Stimulated activated CD4-positive, alpha-beta T cell treated with anti-CD3 and anti-CD28 coated beads, Interleukin-1b, Interleukin-23, amount 100 ng/mL, for 24 hours (primary cell): ENCODE results near the gene E2F3.
"Not testable (repeated sequence)": the region's sequence is repeated elsewhere in the genome, so short reads cannot be mapped to it uniquely, and the experiment has no call there.

ENCODE experiments used
- DNase-seq, 4 experiments: peaks; one replicate each; pipeline ENCODE4 v3.0.0-alpha.2; 2020; ENCODE audit warnings: low read depth in 4 of 4, low spot score in 1 of 4

The E2F3 gene

DNA sequence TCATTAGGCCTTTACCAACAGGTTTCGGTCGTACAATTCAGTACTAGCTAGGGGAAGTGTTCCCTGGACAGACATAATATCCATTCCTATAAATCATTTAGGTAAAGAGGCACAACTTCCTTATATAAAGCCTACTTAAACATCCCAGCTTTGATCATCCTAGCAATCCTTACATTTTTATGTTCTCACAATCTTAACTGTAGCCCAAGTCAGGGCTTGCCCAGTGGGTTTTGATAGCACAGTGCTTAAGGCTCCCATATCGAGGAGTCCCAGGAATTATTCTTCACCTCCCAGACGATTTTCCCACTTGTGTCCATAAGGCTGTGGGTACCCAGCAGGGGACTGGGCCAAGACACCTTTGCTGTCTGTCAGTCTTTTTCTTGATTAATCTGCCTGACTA lies 63.2 kb downstream of the E2F3 start:
- DNase-seq, result no peak

DNA sequence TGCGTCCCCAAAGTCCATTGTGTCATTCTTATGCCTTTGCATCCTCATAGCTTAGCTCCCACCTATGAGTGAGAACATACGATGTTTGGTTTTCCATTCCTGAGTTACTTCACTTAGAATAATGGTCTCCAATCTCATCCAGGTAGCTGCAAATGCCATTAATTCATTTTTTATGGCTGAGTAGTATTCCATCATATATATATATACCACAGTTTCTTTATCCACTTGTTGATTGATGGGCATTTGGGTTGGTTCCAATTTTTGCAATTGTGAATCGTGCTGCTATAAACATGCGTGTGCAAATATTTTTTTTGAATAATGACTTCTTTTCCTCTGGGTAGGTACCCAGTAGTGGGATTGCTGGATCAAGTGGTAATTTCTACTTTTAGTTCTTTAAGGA lies 63.9 kb downstream of the E2F3 start:
- not testable (repeated sequence) for DNase-seq

DNA sequence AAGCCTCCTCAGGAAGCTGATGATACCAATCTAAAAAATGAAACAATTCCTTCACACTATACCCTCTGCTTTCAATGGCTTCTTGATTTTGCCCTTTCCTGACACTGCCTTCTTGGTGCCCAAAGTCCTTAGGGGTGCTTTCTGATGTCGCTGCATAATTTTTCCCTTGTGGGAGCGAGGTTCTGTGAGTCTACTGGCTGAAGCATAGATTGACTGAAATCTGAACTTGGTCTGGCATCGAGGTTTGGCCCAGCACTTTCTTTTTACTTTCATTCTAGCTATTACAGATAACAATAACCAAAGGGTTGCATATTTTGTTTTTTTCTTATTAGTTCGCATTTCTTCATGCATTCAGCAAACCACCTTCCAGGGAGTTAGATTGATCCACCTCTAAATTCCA lies 65.8 kb downstream of the E2F3 start:
- DNase-seq, result no peak

DNA sequence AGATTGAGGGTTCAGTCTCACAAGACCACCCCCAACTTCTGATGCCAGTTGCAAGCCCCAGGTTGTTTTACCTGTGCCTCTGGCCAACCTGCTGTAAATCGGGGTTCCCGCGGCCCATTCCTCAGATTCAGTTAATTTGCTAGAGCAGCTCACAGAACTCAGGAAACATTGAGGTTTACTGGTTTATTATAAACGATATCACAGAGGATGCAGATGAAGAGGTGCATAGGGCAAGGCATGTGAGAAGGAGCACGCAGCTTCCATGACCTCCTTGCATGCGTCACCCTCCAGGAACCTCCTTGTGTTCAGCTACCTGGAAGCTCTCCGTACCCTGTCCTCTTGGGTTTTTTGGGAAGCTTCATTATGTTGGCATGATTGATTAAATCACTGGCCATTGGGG lies 66.5 kb downstream of the E2F3 start:
- DNase-seq, result no peak

DNA sequence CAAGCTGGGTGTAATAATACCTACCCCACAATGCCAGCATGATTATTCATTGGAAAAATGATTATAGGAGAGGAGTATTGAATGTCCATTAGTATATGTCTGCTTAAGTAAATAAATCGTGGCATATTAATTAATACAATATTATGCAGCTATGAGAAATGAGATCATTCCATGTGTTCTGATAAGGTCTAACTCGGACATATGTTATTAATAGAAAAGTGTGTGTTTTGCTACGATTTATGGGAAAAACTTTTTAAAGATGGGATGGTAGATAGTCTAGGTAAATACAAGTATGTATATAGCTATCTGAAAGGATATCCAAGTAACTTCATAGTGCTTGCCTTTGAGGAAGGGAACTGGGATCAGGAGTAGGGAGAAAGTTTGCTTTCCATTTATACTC lies 71.1 kb downstream of the E2F3 start:
- no peak for DNase-seq

DNA sequence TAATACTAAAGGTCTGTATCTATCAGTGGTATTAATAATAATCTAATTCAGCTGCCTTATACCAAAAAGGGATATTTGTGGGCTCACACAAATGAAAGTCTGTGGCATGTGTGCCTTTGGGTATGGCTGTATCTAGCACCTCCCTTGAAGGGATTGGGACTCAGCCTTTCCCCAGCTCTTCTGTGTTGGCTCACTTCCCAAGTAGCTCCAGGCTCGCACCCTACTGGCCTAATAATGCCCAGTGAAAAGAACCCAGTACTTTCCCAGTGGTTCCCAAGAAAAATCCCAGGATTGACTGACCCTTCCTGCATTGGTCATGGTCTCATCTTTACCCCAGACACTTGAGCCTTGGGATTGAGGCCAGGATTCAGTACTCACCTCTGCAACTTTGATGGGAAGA lies 71.8 kb downstream of the E2F3 start:
- no peak for DNase-seq

DNA sequence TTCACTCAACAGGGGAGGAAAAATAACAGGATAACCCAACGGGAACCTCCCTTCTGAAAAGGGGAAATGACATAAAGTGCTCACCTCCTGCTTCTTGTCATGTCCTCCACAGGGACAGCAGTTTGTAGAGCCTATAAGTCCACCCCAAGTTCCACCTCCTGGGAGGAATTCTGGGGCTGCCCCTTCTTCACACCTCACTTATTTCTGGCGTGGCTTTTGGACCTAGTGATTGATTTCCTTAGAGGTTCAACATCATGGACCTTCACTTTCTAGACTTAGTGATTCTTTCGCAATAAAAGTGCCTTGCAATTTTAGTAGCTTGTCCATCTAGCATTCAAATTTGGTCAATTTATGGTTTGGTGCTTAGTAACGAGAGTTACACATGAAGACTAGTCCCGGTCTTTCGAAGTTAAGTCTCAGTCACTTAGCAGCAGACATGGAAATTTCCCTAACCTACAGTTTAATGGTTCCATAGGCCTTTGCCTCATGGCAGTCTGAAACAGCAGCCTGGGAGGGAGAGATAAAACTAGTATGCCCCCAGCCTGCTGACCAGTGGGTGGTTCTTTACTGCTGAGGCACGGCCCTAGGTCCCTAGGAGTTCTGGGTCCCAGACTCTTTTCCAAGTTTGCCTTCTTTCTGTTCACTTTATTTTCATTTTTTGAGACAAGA lies 73.3 kb downstream of the E2F3 start:
- no peak for DNase-seq

DNA sequence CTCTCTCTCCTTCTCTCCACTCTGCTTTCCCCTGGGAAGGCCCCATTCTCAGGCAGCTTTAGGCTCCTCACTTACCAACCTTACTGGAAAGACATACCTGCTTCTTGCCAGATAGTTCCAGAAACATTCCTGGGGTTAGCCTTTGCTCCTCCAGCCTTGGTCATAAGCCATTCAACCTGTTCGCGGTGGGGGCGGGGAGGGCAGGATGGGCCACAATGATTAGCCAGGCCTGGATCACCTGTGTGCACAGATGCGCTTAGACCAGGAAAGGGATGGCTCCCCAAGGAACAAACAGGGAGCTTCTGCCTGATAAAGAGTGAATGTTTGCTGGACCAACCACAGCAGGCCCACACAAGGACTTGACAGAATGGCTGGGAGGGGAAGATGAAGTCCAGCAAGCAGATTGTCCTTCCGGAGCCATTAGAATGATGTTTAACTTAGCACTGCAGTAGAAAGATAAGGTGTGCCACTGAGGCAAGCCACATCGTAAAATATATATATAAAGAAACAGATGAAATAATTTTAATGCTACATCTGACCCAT lies 74.9 kb downstream of the E2F3 start:
- DNase-seq, result no peak

DNA sequence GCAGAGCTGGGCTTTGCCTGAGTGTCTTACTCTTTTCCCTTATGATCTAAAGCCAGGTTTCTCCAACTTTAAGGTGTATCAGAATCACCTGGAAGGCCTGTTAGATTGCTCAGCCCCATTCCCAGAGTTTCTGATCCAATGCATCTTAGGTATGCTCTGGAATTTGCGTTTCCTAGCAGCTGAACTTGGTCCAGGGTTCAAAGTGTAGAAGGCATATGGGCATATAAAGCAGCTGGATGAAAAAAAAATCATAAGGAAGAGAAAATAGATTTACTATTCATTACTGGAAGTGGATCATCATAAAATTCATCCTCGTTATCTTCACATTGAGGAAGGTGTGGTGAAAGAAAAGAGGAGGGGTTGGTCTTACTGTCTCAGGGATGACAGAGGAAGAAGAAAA lies 75.8 kb downstream of the E2F3 start:
- no peak for DNase-seq

DNA sequence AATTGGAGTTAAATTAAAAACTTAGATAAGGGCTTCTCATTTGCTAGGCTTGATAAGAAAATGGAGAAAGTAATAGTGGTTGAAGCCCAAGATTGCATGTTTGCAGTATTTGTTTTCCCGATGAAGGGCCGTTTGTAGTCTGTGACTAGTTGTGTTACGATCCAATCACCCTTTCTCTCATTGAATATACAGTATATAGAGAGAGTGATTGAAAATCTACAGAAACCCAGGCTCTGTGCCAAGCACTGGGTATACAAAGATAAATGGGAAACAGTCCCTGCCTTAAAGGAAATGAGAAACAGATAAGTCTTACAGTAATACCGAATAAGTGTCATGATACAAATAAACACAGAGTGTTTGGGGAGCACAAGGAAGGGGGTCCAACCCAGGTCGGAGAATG lies 77.4 kb downstream of the E2F3 start:
- DNase-seq, result no peak

DNA sequence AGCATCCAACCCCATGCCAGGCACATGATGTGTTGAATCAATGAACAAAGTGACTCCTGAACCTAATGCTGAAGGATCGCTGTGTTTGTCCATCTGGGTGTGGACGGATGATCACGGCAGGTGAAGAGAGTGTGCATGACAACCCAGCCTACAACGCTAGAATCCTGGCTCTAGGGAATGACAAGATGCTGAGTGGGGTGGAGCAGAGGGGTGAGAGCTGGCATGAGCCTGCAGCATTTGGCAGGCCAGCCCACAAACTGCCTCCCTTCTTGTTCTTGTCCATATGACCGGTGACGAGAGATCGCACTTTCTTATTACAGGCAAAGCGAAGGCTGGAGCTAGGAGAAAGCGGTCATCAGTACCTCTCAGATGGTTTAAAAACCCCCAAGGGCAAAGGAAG lies 77.8 kb downstream of the E2F3 start:
- no peak for DNase-seq

DNA sequence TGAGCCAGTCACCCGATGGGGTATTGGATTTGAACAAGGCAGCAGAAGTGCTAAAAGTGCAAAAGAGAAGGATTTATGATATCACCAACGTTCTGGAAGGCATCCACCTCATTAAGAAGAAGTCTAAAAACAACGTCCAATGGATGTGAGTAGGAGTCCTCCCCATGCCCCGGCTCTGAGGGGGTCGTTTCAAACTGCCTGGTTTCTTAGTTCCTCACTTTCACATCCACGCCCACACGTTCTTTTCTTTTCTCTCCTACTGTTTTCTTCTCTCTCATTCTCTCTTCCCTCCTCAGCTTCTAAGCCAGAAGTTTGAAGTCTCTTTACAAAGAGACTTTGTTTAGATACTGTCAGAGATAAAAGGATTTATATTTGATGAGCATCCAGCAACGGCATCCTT lies 79.6 kb downstream of the E2F3 start:
- no peak for DNase-seq

DNA sequence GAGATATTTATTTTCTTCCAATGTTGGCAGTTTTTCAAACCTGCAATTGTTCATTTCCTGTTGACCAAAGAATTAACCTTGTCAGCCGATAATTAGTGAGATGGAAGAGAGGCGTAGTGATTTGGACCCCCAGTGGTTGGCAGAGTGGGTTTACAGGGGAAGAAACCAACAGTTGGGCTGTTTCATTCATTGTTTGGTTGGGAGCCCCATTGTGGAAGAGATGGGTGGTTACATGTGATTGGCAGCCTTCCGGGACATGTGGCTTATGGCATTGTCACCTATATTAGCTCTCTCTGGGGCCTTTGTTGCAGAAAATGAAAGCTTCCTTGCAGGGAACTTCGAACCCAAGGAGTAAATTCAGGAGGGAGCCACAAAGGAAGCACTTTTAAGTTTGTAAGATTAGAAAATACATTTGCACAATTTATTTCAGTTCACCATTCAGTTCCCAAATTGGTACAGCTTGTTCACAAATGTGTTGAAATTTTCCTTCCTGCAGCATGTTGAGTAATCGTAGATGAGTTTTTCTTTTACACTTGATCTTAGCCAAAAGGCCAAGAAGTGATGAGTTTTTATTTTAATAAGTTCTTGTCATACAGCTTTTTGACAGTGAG lies 82.3 kb downstream of the E2F3 start:
- DNase-seq, result no peak

DNA sequence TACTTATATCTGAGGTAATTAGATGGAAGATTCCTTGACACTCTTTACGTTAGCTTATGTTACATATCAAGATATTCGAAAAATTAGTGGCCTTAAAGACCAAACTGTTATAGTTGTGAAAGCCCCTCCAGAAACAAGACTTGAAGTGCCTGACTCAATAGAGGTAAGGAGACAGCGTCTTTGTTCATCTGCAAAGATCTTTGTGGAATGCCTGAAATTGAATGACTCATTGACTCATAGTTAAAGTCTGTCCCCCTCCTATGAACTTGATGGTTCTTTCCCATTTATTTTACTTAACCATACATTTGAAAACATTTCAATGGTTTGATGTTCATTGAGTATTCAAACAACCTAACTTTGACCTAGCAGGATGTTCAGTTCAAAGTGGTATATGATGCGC lies 85.0 kb downstream of the E2F3 start:
- DNase-seq, result no peak

DNA sequence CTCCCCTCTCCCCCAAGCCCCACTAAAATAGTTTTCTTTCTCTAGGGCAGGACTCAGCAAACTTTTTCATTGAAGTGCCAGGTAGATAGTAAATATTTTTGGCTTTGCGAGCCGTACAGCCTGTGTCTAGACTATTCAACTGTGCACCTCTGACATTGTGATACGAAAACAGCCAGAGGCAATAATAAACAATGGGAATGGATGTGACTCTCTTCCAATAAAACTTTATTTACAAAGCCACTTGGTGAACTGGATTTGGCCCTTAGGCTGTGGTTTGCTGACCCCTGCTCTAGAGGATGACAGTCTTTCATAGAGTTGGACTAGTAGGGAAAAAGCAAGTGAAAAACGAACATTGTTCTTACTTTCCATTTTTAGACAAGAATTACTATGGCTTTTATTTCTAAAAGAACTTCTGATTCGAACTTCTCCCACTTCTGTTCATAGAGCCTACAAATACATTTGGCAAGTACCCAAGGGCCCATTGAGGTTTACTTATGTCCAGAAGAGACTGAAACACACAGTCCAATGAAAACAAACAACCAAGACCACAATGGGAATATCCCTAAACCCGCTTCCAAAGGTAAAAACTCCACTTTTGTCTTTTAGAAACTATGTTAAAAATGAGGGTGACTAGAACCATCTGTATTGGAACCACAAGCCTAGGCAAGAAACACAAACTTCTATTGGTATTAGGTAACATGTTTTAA lies 86.1 kb downstream of the E2F3 start:
- no peak for DNase-seq

DNA sequence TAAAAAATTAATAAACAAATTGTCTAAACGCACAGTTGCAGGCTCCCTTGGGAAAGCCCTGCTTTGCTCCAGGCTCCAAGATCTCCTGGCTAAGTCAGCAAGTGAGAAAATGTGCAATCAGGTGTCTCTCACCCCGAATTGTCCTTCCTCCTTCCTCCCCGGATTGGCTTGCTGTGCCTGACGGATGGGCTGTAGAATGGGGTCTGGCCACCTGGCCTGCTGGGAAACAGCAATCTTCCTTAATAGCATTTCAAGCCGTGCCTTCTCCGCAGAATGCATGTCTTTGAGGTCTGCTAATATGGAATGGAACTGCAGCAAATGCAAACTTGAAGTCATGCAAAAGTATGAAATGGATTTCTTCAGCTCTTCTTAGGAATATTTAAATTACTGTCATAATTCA lies 88.9 kb downstream of the E2F3 start:
- no peak for DNase-seq

DNA sequence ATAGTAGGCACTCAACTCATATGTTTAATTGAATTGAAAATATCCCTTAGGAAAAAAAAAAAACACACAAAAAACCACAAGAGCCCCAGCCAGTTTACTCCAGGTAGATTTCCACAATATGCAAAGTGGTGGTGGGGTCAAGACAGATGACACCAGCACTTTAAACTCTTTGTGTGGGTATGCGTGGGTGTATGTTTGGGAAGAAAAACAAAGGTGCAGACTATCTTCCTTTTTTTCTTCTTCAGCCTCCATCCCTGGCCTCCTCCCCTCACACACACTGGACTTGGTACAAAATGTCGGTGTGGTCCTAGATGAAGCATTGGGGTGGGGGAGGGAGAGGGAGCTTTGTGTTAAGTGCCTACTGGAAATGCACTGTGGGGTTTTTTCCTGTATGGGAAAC lies 90.4 kb downstream of the E2F3 start:
- DNase-seq, result no peak

DNA sequence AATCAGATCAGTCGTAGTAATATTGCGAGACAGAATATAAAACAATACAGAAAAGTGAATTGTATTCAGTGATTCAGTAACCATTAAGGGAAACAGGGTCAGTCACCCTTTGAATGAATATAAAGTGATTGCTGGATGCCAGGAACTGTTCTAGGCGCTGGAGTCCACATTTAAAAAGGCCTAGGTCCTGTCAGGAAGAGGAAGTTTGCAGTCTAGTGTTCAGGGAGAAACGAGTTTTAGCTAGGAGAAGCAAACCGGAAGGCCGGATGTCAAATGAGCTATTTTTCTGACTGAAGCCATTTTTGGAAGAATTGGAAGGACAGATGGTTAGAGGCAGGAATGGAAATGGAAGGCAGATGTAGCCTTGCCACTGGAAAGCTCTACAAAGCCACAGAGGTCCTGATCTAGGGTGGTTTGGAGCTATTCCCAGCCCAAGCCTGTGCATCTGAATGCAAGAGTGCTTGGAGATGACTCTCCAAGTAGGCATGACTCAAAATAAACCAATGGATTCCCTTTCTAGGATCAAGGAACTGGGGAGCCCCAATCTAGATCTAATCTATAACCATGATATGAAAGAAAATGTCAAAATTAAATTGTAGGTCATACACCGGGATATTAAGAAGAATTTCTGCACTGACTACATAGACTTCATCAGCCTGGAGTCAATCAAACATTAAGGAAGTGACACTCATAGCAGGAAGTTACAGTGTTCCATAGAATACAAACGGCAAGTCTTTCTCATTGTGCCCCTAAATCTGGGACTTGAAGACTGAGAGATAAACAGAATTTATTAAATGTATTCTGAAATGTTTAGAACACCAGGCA lies 95.7 kb downstream of the E2F3 start:
- no peak for DNase-seq

DNA sequence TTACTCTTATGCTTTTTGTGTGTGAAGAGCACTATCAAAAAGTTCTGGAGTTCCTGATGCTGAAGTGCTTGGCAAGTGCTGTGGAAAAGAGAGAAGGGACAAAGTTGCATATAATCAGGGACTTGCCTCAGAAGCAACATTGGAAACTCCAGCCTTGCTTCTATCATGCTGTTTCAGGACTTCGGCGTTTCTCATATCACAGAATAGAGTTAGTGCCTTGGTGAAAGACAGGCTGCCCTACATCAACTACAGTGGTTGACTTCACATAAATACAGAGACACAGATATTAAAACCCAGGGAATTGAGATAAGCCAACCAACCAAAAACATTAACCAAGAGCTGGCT lies 96.3 kb downstream of the E2F3 start:
- no peak for DNase-seq

DNA sequence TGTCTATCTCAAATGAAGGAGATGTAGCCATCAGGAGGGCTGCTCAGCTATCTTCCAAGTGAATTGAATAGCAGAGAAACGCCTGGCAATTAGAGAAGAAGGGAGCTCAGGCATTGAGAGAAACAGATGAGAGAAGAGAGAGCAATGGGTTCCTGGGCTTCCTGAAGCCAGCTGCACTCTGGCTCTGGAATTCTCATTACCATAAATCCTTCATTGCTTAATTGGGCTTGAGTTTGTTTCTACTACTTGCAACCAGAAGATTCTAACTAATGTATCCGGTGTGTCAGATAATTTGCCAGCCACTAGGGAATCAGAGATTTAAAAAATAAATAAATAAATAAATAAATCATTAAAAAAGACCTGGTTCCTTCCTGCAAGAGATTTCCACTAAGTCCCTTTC lies 107.5 kb downstream of the E2F3 start:
- no peak for DNase-seq

DNA sequence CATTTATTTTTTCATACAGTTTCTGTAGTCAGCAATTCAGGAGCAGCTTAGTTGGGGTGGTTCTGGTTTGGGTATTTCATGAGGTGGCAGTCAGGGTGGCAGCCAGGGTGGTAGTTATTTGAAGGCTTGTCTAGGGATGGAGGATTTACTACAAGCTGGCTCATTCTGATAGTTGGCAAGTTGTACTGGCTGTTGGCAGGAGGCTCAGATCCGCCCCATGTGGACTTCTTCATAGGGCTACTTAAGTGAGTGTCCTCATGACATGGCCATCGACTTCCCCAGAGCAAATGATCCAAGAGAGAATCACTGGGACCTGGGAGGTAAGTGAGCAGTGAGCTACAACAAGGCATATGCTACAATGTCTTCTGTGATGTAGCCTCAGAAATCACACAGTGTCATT lies 110.2 kb downstream of the E2F3 start:
- no peak for DNase-seq

DNA sequence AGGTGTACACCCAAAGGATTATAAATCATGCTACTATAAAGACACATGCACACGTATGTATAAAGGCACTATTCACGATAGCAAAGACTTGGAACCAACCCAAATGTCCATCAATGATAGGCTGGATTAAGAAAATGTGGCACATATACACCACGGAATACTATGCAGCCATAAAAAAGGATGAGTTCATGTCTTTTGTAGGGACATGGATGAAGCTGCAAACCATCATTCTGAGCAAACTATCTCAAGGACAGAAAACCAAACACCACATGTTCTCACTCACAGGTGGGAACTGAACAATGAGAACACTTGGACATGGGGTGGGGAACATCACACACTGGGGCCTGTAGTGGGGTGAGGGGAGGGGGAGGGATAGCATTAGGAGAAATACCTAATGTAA lies 123.5 kb downstream of the E2F3 start:
- DNase-seq, result not testable (repeated sequence)
